Mucosa of descending colon (tissue), 3 donors: ENCODE measurements around the gene C11orf65. TPM values are rescaled to one million over a fixed set of nuclear protein-coding genes. Genes with fewer than 3 reads are reported as not detected.
"Not testable (repeated sequence)": the region's sequence is repeated elsewhere in the genome, so short reads cannot be mapped to it uniquely, and the experiment has no call there.

Source experiments
- ATAC-seq: fragments of 200-7000 bp; cut with Tn5 transposase; one replicate; pipeline ENCODE4 v1.9.1; 2020; ENCODE audit warnings: mild to moderate bottlenecking, moderate library complexity
- DNase-seq, 3 donors: peaks; one replicate each; pipeline ENCODE4 v3.0.0-alpha.2; 2020
- H3K36me3 ChIP-seq: fragments of 200-600 bp; one replicate; pipeline ENCODE4 v1.8.0; 2021; ENCODE audit warnings: low read depth, mild to moderate bottlenecking
- H3K4me1 ChIP-seq: fragments of 200-600 bp; one replicate; pipeline ENCODE4 v1.8.0; 2021; ENCODE audit warnings: low read depth, mild to moderate bottlenecking
- H3K4me3 ChIP-seq: fragments of 200-600 bp; one replicate; pipeline ENCODE4 v1.8.0; 2021; ENCODE audit warnings: mild to moderate bottlenecking
- H3K9me3 ChIP-seq: fragments of 200-600 bp; one replicate; pipeline ENCODE4 v1.8.0; 2021; ENCODE audit warnings: mild to moderate bottlenecking
- intact Hi-C, 2 donors: fragments of 100-400 bp; cut with DNase I in 1 of 2; cut with micrococcal nuclease in 1 of 2; formaldehyde crosslinking; loops; one replicate each; pipeline versions ENCODE4 v1.11.0 to v1.11.1; 2022; cut with DNase I, micrococcal nuclease
- total RNA-seq, 3 donors: library from RNA; stranded (reverse); fragmentation: NEBNext Ultra II Directional in 2 of 3; extraction: Animal tissue kit (Norgen Biotek cat#: 25700) in 2 of 3; gene quantifications; one replicate each; pipeline versions ENCODE4 v1.2.1 to v1.2.4, GENCODE V29; 2021 to 2023
- TF ChIP-seq, protein P1 (sequence below): fragments of 200-600 bp; IDR thresholded peaks from one replicate; pipeline ENCODE4 v1.8.0; 2022; ENCODE audit warnings: antibody characterized with exemption, mild to moderate bottlenecking
- donor health status: DM: no; HTN: no; CAD: no; lungs with moderate emphysema.
- donor health status: DM: no; HTN: no; CAD: no.
- donor health status: DM: no; HTN: yes; CAD: no.

Gene C11orf65
- total RNA-seq, 3 donors from 2014 or later: 0.31 to 1.3 (median 0.35) TPM

DNA sequence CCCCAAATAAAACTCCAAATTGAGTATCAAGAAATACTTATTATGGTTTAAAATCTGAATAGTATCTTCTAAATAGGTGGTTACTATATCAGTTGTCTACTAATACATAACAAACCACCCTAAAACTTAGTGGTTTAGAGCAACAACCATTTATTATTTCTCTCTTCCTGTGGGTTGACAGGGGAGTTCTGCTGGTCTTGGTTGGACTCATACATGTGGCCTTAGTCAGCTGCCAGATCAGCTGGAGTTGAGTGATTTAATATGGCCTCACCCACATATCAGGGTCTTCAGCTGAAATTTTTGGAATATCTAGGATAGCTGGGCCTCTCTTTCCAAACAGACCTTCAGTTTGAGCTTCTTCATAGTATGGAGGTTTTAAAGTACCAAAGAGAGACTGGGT is 34.5 kb downstream of the C11orf65 start:
- intact Hi-C loops: no loop called here
- ATAC-seq: no peak
- Histone ChIP-seq H3K36me3 (no peaks in the 10 kb centered on the region), H3K9me3 (no peaks in the 10 kb centered on the region), H3K4me3 (no peak overlapping the region), H3K4me1 (no peaks in the 10 kb centered on the region)
- DNase-seq: no peak
- TF ChIP-seq, protein P1, sequence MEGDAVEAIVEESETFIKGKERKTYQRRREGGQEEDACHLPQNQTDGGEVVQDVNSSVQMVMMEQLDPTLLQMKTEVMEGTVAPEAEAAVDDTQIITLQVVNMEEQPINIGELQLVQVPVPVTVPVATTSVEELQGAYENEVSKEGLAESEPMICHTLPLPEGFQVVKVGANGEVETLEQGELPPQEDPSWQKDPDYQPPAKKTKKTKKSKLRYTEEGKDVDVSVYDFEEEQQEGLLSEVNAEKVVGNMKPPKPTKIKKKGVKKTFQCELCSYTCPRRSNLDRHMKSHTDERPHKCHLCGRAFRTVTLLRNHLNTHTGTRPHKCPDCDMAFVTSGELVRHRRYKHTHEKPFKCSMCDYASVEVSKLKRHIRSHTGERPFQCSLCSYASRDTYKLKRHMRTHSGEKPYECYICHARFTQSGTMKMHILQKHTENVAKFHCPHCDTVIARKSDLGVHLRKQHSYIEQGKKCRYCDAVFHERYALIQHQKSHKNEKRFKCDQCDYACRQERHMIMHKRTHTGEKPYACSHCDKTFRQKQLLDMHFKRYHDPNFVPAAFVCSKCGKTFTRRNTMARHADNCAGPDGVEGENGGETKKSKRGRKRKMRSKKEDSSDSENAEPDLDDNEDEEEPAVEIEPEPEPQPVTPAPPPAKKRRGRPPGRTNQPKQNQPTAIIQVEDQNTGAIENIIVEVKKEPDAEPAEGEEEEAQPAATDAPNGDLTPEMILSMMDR: no peak

DNA sequence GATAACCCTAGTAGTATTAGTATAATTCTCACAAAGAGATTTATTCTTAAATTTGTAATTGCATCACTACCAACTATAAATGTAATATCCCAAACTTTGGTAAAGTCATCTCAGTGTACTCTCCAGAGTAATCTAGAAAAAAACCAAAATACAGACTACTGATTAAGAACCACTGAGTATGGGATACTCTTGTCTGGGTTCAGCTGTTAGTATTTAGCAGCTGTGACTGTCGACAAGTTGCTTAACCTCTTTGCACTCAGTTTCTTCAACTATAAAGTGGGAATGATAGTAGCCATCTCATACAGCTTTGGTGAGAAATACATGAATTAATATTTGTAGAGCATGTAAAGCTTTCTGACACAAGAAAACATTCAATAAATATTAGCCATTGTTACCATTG is 35.3 kb downstream of the C11orf65 start:
- TF ChIP-seq, protein P1: no peak
- Histone ChIP-seq H3K4me1 (no peaks in the 10 kb centered on the region), H3K4me3 (no peak overlapping the region), H3K36me3 (no peaks in the 10 kb centered on the region), H3K9me3 (no peaks in the 10 kb centered on the region)
- intact Hi-C loops: no loop called here
- no peak for DNase-seq
- ATAC-seq: no peak

DNA sequence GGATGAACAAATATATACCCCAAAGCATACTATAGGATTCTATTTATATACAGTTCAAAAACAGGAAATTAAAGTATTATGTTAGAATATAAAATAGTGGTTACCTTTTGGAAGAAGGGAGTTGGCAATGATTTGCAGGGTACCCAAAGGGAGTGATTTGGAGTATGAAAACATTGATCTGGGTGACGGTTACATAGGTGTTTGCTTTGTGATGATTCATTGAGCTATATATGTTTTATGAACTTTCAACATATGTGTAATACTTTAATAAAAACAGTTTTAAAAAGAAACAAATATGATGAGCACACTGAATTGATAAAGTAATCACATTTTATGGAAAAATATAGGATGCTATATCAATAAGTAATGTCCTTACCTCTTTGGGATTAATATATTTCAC is 36.0 kb downstream of the C11orf65 start:
- Histone ChIP-seq H3K4me3 (no peak overlapping the region), H3K9me3 (no peaks in the 10 kb centered on the region), H3K4me1 (no peaks in the 10 kb centered on the region), H3K36me3 (no peaks in the 10 kb centered on the region)
- no peak for DNase-seq
- TF ChIP-seq, protein P1: no peak
- ATAC-seq: no peak
- intact Hi-C loops: no loop called here

GRCh38 chr11:108417551-108417950 is 49.8 kb downstream of the C11orf65 start:
- not testable (repeated sequence) for H3K4me3 ChIP-seq, ATAC-seq, H3K4me1 ChIP-seq, H3K36me3 ChIP-seq, H3K9me3 ChIP-seq
- DNase-seq: peak in 2 of 3 donors; percentile 71 to 73
- intact Hi-C loops: loop anchor here in 1 of 2 donors (10.0 kb wide), 1 partner anchor 227 kb away; no protein-coding TSS in a partner anchor
- TF ChIP-seq, protein P1: peak; percentile 8

DNA sequence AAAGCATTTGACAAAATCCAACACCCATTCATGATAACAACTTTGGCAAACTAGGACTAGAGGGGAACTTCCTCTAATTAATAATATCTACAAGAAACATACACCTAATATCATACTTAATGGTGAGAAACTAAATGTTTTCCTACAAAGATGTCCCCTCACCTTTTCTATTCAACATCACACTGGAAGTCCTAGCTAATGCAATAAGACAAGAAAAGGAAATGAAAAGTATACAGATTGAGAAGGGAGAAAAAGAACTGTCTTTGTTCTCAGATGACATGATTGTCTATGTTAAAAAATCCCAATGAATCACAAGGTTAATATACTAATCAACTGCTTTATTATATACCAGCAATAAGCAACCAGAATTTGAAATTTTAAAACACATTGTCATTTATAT is 52.4 kb downstream of the C11orf65 start:
- TF ChIP-seq, protein P1: no peak
- intact Hi-C loops: loop anchor here in 1 of 2 donors (10.0 kb wide), 1 partner anchor 230 kb away; no protein-coding TSS in a partner anchor
- ATAC-seq (no peak), DNase-seq (no peak)
- Histone ChIP-seq H3K4me3 (no peak overlapping the region), H3K9me3 (peaks cover 7% of the 10 kb centered on the region), H3K36me3 (no peaks in the 10 kb centered on the region), H3K4me1 (no peaks in the 10 kb centered on the region)

- no peak overlapping the region for H3K4me3 ChIP-seq
- no peaks in the 10 kb centered on the region for H3K36me3 ChIP-seq
- intact Hi-C loops: no loop called here
- ATAC-seq (no peak), DNase-seq (no peak)
- no peaks in the 10 kb centered on the region for H3K4me1 ChIP-seq
- TF ChIP-seq, protein P1: no peak
- no peaks in the 10 kb centered on the region for H3K9me3 ChIP-seq
Measured at GRCh38 chr11:108405706-108406105, 61.6 kb downstream of the C11orf65 start.
